ENCODE measurements around the gene JAKMIP3. TPM values are rescaled to one million over a fixed set of nuclear protein-coding genes. Genes with fewer than 3 reads are reported as not detected.

Gene JAKMIP3
- total and polyA plus RNA-seq, 2 donors (not counting 1 experiment from before 2014, with no cell fraction given), result 0.17 to 0.21 TPM

DNA sequence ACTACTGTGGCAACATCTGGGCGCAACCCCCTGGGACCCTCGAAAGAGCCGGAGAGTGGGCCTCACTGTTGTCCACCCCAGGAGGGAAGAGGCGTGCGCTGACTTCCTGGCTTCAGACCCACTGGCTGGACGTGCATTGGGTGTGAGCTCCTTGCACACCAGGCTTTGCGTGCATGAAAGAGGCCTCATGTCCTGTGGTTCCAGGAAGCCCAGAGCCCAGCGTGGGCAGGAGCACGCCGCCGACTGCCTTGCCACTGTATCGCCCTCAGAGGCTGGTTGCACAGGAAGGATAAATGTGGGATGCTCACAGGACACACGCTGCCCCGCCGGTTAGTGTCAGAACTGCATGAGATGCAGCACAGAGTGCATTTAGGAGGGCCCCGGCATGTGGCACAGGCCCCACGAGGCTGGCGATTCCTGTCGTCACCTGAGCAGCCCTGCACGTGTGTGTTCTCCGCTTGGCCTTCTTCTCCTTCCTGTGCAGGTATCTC, 8.5 kb upstream of the JAKMIP3 start:
- CTCF ChIA-PET, result no interaction called here
- peaks cover 0 to 3% (median 0%) of the 10 kb centered on the region in 4 experiments for H3K27me3 ChIP-seq (replicated peaks in 1 of 4; ENCODE audit: control extremely low read depth in 1 of 4, control insufficient read depth in 3 of 4, insufficient read depth in 4 of 4, low read length in 3 of 4)
- POLR2A ChIA-PET, result no interaction called here
- no peak overlapping the region for H2AFZ ChIP-seq (ENCODE audit: insufficient read depth, low read depth, low read length, poor library complexity, severe bottlenecking)
- H3K4me3 ChIP-seq (ENCODE audit: control extremely low read depth in 1 of 5, extremely low read depth in 1 of 5, insufficient read depth in 1 of 5, low read depth in 2 of 5, low read length in 4 of 5), result no peak overlapping the region
- no peaks in the 10 kb centered on the region for H4K20me1 ChIP-seq (ENCODE audit: control insufficient read depth, insufficient read depth, low read length, poor library complexity, severe bottlenecking)
- 87% methylated on average over 21 of the region's 21 CpGs for WGBS (ENCODE audit: insufficient coverage)
- no peak overlapping the region for H3K9ac ChIP-seq (ENCODE audit: low read length)
- DNase-seq, result no peak
- H3K4me1 Mint-ChIP-seq, result no peaks in the 10 kb centered on the region
- H3K9me3 Mint-ChIP-seq (ENCODE audit: insufficient read depth), result no peaks in the 10 kb centered on the region
- no peaks in the 10 kb centered on the region for H3K4me1 ChIP-seq (ENCODE audit: control insufficient read depth in 2 of 2, insufficient read depth in 2 of 2, low read length in 2 of 2)
- no peak for ATAC-seq (ENCODE audit: low read depth)
- no peak overlapping the region for H3K4me3 Mint-ChIP-seq
- H3K79me2 ChIP-seq (ENCODE audit: control insufficient read depth, insufficient read depth, low read length), result no peaks in the 10 kb centered on the region
- no peak overlapping the region for H3K27ac Mint-ChIP-seq
- intact Hi-C loops (cut with micrococcal nuclease), result no loop called here
- no peaks in the 10 kb centered on the region for H3K36me3 ChIP-seq (replicated peaks in 1 of 2; ENCODE audit: control extremely low read depth in 1 of 2, control insufficient read depth in 1 of 2, extremely low read depth in 1 of 2, insufficient read depth in 2 of 2, low read length in 1 of 2)
- peaks cover 4% of the 10 kb centered on the region for H3K27me3 Mint-ChIP-seq
- no peak overlapping the region for H3K27ac ChIP-seq (ENCODE audit: low read length in 2 of 2)
- peaks cover 2 to 30% (median 9%) of the 10 kb centered on the region in 3 donors for H3K9me3 ChIP-seq (ENCODE audit: control extremely low read depth in 1 of 3, control insufficient read depth in 2 of 3, insufficient read depth in 1 of 3, low read length in 2 of 3)
- TF ChIP-seq, protein P1, sequence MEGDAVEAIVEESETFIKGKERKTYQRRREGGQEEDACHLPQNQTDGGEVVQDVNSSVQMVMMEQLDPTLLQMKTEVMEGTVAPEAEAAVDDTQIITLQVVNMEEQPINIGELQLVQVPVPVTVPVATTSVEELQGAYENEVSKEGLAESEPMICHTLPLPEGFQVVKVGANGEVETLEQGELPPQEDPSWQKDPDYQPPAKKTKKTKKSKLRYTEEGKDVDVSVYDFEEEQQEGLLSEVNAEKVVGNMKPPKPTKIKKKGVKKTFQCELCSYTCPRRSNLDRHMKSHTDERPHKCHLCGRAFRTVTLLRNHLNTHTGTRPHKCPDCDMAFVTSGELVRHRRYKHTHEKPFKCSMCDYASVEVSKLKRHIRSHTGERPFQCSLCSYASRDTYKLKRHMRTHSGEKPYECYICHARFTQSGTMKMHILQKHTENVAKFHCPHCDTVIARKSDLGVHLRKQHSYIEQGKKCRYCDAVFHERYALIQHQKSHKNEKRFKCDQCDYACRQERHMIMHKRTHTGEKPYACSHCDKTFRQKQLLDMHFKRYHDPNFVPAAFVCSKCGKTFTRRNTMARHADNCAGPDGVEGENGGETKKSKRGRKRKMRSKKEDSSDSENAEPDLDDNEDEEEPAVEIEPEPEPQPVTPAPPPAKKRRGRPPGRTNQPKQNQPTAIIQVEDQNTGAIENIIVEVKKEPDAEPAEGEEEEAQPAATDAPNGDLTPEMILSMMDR (IDR thresholded peaks at IDR 0.05), result no peak
- no peak for TF ChIP-seq EZH2 (IDR thresholded peaks at IDR 0.05; ENCODE audit: borderline replicate concordance, insufficient read depth, low read depth, low read length, poor library complexity, severe bottlenecking)
- no peak overlapping the region for H3K4me2 ChIP-seq (replicated peaks; ENCODE audit: low read depth, low read length, poor library complexity, severe bottlenecking)

DNA sequence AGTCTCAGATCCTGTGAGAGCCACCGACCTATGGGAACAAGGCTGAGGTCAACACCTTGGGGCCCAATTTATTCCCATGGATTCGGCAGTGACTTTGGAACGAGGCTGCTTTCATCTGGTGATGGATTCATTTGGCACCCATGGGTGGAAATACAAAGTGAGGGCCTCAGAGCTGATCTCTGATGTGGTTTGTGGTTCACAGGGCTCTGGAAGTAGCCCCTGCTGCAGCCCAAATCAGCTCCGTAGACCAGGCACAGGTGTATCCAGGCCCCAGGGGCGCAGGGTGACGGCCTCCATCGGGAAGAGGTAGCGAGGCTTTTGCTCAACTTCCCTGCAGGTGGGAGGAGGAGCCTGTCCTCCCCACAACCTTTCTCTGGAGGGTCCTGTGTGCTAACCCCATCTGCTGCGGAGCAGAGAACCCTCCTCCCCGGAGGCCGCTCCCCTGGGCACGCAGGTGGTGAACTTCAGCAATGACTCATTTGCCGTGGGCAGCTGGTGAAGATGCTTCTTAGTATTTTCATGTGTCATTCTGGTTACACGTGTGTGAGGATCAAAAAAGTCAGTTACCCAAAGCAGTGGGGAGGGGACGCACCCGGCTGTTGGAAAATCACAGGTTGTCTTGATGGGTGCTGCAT, 7.5 kb upstream of the JAKMIP3 start:
- Histone ChIP-seq H3K4me1 (ENCODE audit: control insufficient read depth in 2 of 2, insufficient read depth in 2 of 2, low read length in 2 of 2) (no peaks in the 10 kb centered on the region), H3K27ac (ENCODE audit: low read length in 2 of 2) (no peak overlapping the region), H4K20me1 (ENCODE audit: control insufficient read depth, insufficient read depth, low read length, poor library complexity, severe bottlenecking) (no peaks in the 10 kb centered on the region), H3K79me2 (ENCODE audit: control insufficient read depth, insufficient read depth, low read length) (no peaks in the 10 kb centered on the region), H3K4me3 (ENCODE audit: control extremely low read depth in 1 of 5, extremely low read depth in 1 of 5, insufficient read depth in 1 of 5, low read depth in 2 of 5, low read length in 4 of 5) (no peak overlapping the region), H3K4me2 (replicated peaks; ENCODE audit: low read depth, low read length, poor library complexity, severe bottlenecking) (no peak overlapping the region), H3K27me3 (replicated peaks in 1 of 4; ENCODE audit: control extremely low read depth in 1 of 4, control insufficient read depth in 3 of 4, insufficient read depth in 4 of 4, low read length in 3 of 4) (peaks cover 0 to 3% (median 0%) of the 10 kb centered on the region in 4 experiments), H3K9ac (ENCODE audit: low read length) (no peak overlapping the region), H2AFZ (ENCODE audit: insufficient read depth, low read depth, low read length, poor library complexity, severe bottlenecking) (no peak overlapping the region), H3K36me3 (replicated peaks in 1 of 2; ENCODE audit: control extremely low read depth in 1 of 2, control insufficient read depth in 1 of 2, extremely low read depth in 1 of 2, insufficient read depth in 2 of 2, low read length in 1 of 2) (no peaks in the 10 kb centered on the region), H3K9me3 (ENCODE audit: control extremely low read depth in 1 of 3, control insufficient read depth in 2 of 3, insufficient read depth in 1 of 3, low read length in 2 of 3) (peaks cover 0 to 25% (median under 1%) of the 10 kb centered on the region in 3 donors)
- DNase-seq (no peak), ATAC-seq (ENCODE audit: low read depth) (no peak)
- Mint-ChIP-seq H3K27me3 (peaks cover 4% of the 10 kb centered on the region), H3K9me3 (ENCODE audit: insufficient read depth) (no peaks in the 10 kb centered on the region), H3K4me3 (no peak overlapping the region), H3K27ac (no peak overlapping the region), H3K4me1 (no peaks in the 10 kb centered on the region)
- TF ChIP-seq, protein P1 (IDR thresholded peaks at IDR 0.05), result no peak
- no peak for TF ChIP-seq EZH2 (IDR thresholded peaks at IDR 0.05; ENCODE audit: borderline replicate concordance, insufficient read depth, low read depth, low read length, poor library complexity, severe bottlenecking)
- intact Hi-C loops (cut with micrococcal nuclease), result no loop called here
- ChIA-PET POLR2A (no interaction called here), CTCF (no interaction called here)
- 61% methylated on average over 11 of the region's 16 CpGs for WGBS (ENCODE audit: insufficient coverage)
